Endothelial cell of umbilical vein (primary cell): ENCODE results near the gene SNX19. TPM values are rescaled to one million over a fixed set of nuclear protein-coding genes. Genes with fewer than 3 reads are reported as not detected.

Source experiments
- BruUV-seq: library from RNA; stranded (reverse); fragments of 400-500 nt; replicated peaks from 2 replicates; lab custom pipeline; 2021; lab: Mats Ljungman, UMichigan
- CTCF ChIA-PET: fragments of 300-600, 350-600 bp; sonication (Branson Sonifier 250); formaldehyde crosslinking; loops from one replicate; lab custom pipeline; 2021; ENCODE audit warnings: antibody characterized with exemption, inconsistent platforms; lab: Charles Lee
- POLR2A ChIA-PET: fragments of 300-600, 350-600 bp; sonication (Branson Sonifier 250); formaldehyde crosslinking; loops from one replicate; lab custom pipeline; 2021; ENCODE audit warnings: antibody characterized with exemption, inconsistent platforms; lab: Charles Lee
- DNase-seq: peaks from one replicate; pipeline ENCODE4 v3.0.0-alpha.2; 2011; ENCODE audit warnings: low read depth, low spot score
- FAIRE-seq: peaks from 2 replicates; lab custom pipeline; 2011; peaks lifted over from hg19 to GRCh38; lab: Jason Lieb, UNC
- H2AFZ ChIP-seq: 2 replicates; pipeline ENCODE4 v1.6.0; 2012; ENCODE audit warnings: low read depth, low read length, control low read depth, inconsistent platforms
- H3K27ac ChIP-seq: 2 replicates; pipeline ENCODE4 v1.5.1; 2011; ENCODE audit warnings: low read depth, mild to moderate bottlenecking, control low read depth, low read length, moderate library complexity; ENCODE audit not compliant: insufficient read depth
- H3K27me3 ChIP-seq, 2 experiments: 2 replicates each; pipeline versions ENCODE4 v1.6.0 to v1.6.1; 2011; ENCODE audit warnings: low read length in 2 of 2, mixed read lengths in 1 of 2; ENCODE audit not compliant: control insufficient read depth in 2 of 2, insufficient read depth in 2 of 2
- H3K36me3 ChIP-seq, 2 experiments: 2 replicates in 1 of 2; 3 replicates in 1 of 2; pipeline ENCODE4 v1.5.1; 2011; ENCODE audit warnings: low read length in 2 of 2, mild to moderate bottlenecking in 1 of 2, moderate library complexity in 1 of 2; ENCODE audit not compliant: control insufficient read depth in 2 of 2, insufficient read depth in 2 of 2; ENCODE audit errors: extremely low read depth in 1 of 2
- H3K4me1 ChIP-seq: 3 replicates; pipeline ENCODE4 v1.5.1; 2011; ENCODE audit warnings: mild to moderate bottlenecking, low read length; ENCODE audit not compliant: control insufficient read depth, insufficient read depth; ENCODE audit errors: extremely low read depth
- H3K4me2 ChIP-seq: 2 replicates; pipeline ENCODE4 v1.6.1; 2011; ENCODE audit warnings: low read length, control low read depth, mixed read lengths; ENCODE audit not compliant: insufficient read depth
- H3K4me3 ChIP-seq, 3 experiments: fragments of 200-600 bp in 1 of 3; sonication (generic), shearing (Covaris generic) in 1 of 3; replicated peaks in 1 of 3; 2 replicates each; pipeline ENCODE4 v1.5.1; 2011 to 2016; ENCODE audit warnings: control low read depth in 3 of 3, low read length in 3 of 3, mild to moderate bottlenecking in 2 of 3, inconsistent platforms in 1 of 3, low read depth in 1 of 3, moderate library complexity in 1 of 3; ENCODE audit not compliant: insufficient read depth in 1 of 3
- H3K79me2 ChIP-seq: 2 replicates; pipeline ENCODE4 v1.6.0; 2012; ENCODE audit warnings: low read length, inconsistent platforms; ENCODE audit not compliant: control insufficient read depth, insufficient read depth
- H3K9ac ChIP-seq: replicated peaks from 2 replicates; pipeline ENCODE3; 2011; ENCODE audit warnings: low read length, control low read depth; ENCODE audit not compliant: insufficient read depth; ENCODE audit errors: extremely low read depth
- H3K9me1 ChIP-seq: replicated peaks from 3 replicates; pipeline ENCODE4 v1.6.0; 2011; ENCODE audit warnings: mild to moderate bottlenecking, low read length; ENCODE audit not compliant: control insufficient read depth, insufficient read depth; ENCODE audit errors: extremely low read depth
- H3K9me3 ChIP-seq: replicated peaks from 2 replicates; pipeline ENCODE4 v1.5.1; 2012; ENCODE audit warnings: low read length, inconsistent platforms; ENCODE audit not compliant: control insufficient read depth, insufficient read depth
- H4K20me1 ChIP-seq: replicated peaks from 2 replicates; pipeline ENCODE3; 2011; ENCODE audit warnings: mild to moderate bottlenecking, low read length; ENCODE audit not compliant: control insufficient read depth, insufficient read depth; ENCODE audit errors: extremely low read depth
- CTCF ChIP-seq, 2 donors: IDR thresholded peaks; 1 replicate in 1 of 2; 2 replicates in 1 of 2; pipeline ENCODE4 v1.5.1; 2011; ENCODE audit warnings: low read length in 2 of 2, mild to moderate bottlenecking in 2 of 2, moderate library complexity in 2 of 2, control low read depth in 1 of 2, inconsistent platforms in 1 of 2, low read depth in 1 of 2; ENCODE audit not compliant: insufficient read depth in 1 of 2; ENCODE audit errors: extremely low read depth in 1 of 2
- EZH2 ChIP-seq: IDR thresholded peaks from 2 replicates; pipeline ENCODE4 v1.6.1; 2012; ENCODE audit warnings: borderline replicate concordance, low read depth, mild to moderate bottlenecking, moderate library complexity, low read length, inconsistent platforms; ENCODE audit not compliant: severe bottlenecking
- FOS ChIP-seq: IDR thresholded peaks from 2 replicates; pipeline ENCODE4 v1.6.1; 2011; ENCODE audit warnings: mild to moderate bottlenecking, low read length, moderate library complexity, borderline replicate concordance; ENCODE audit not compliant: insufficient read depth
- GATA2 ChIP-seq: IDR thresholded peaks from 2 replicates; pipeline ENCODE4 v1.7.0; 2011; ENCODE audit warnings: low read depth, mild to moderate bottlenecking, moderate library complexity, mixed read lengths, low read length; ENCODE audit not compliant: insufficient read length, insufficient read depth
- JUN ChIP-seq: IDR thresholded peaks from 2 replicates; pipeline ENCODE4 v1.6.1; 2011; ENCODE audit warnings: borderline replicate concordance, low read depth; ENCODE audit not compliant: insufficient read length, insufficient read depth
- MAX ChIP-seq: IDR thresholded peaks from 2 replicates; pipeline ENCODE4 v1.6.1; 2011; ENCODE audit not compliant: insufficient read depth, insufficient read length
- MYC ChIP-seq: IDR thresholded peaks from one replicate; pipeline ENCODE4 v1.6.1; 2011; ENCODE audit warnings: mild to moderate bottlenecking, low read depth, low read length
- POLR2A ChIP-seq: IDR thresholded peaks from 2 replicates; pipeline ENCODE4 v1.6.1; 2012; ENCODE audit warnings: low read depth, mild to moderate bottlenecking, control low read depth, low read length
- POLR2AphosphoS5 ChIP-seq: IDR thresholded peaks from 2 replicates; pipeline ENCODE4 v1.6.1; 2012; ENCODE audit warnings: low read depth, mild to moderate bottlenecking, control low read depth, low read length, moderate library complexity; ENCODE audit not compliant: insufficient read depth
- dilution Hi-C: fragments of 300-500 bp; cut with MboI; formaldehyde crosslinking; loops from one replicate; pipeline ENCODE4 v1.15.0; 2019; ENCODE audit warnings: low sequenced_read_pairs; ENCODE audit not compliant: extremely low pct_ligation_motif_present
- intact Hi-C: fragments of 100-400 bp; cut with micrococcal nuclease; formaldehyde crosslinking; loops from one replicate; pipeline ENCODE4 v1.10.0; 2022
- polyA plus RNA-seq, 4 experiments: library from polyadenylated mRNA; depleted of rRNA in 3 of 4; stranded (reverse) in 3 of 4; unstranded in 1 of 4; fragments of >200 nt; gene quantifications; 2 replicates each; pipeline versions ENCODE4 v1.2.1 to v1.2.3, GENCODE V29; 2011 to 2012; ENCODE audit warnings: missing spikeins in 1 of 4
- total RNA-seq: library from RNA; stranded (reverse); gene quantifications from 2 replicates; pipeline ENCODE4 v1.2.3, GENCODE V29; 2021

The SNX19 gene
- total and polyA plus RNA-seq, 2 donors (not counting 3 experiments of a cell fraction or from before 2014, with no cell fraction given), result 37.4 to 49.8 TPM

- TF ChIP-seq GATA2, result no peak
- Histone ChIP-seq H3K9ac (no peak overlapping the region), H3K9me1 (no peaks in the 10 kb centered on the region), H3K79me2 (no peaks in the 10 kb centered on the region), H3K4me3 (no peak overlapping the region), H3K27ac (no peak overlapping the region), H3K36me3 (no peaks in the 10 kb centered on the region), H3K4me2 (no peak overlapping the region), H3K4me1 (no peaks in the 10 kb centered on the region), H3K9me3 (no peaks in the 10 kb centered on the region), H3K27me3 (peaks cover 2 to 4% of the 10 kb centered on the region in 2 experiments), H4K20me1 (no peaks in the 10 kb centered on the region), H2AFZ (no peak overlapping the region)
- FAIRE-seq (no peak), DNase-seq (no peak)
- ChIA-PET CTCF (interaction anchor here (1.2 to 1.4 kb wide), 2 partner anchors 12 to 13 kb away, joined by 4 to 5 read pairs; no protein-coding TSS in a partner anchor), POLR2A (no interaction called here)
- dilution Hi-C loops, result no loop called here
- no TSS peak for BruUV-seq
- intact Hi-C loops, result no loop called here
Measured at GRCh38 chr11:130840679-130841078, 75.6 kb downstream of the SNX19 start.

- POLR2A ChIA-PET, result no interaction called here
Measured at GRCh38 chr11:130839981-130840666, 76.2 kb downstream of the SNX19 start.

More at GRCh38 chr11:130839981-130840666, 76.2 kb downstream of the SNX19 start:
- Histone ChIP-seq H4K20me1 (no peaks in the 10 kb centered on the region), H3K27me3 (peaks cover 2 to 5% of the 10 kb centered on the region in 2 experiments), H3K4me3 (no peak overlapping the region), H3K9me1 (no peaks in the 10 kb centered on the region), H2AFZ (no peak overlapping the region), H3K27ac (no peak overlapping the region), H3K9me3 (no peaks in the 10 kb centered on the region), H3K36me3 (no peaks in the 10 kb centered on the region), H3K4me2 (no peak overlapping the region), H3K9ac (no peak overlapping the region), H3K79me2 (no peaks in the 10 kb centered on the region), H3K4me1 (no peaks in the 10 kb centered on the region)
- intact Hi-C loops (no loop called here), dilution Hi-C loops (no loop called here)
- DNase-seq (no peak), FAIRE-seq (no peak)
- no TSS peak for BruUV-seq
- CTCF ChIA-PET, result interaction anchor here (0.8 to 1.4 kb wide), 2 partner anchors 11 to 29 kb away, joined by 3 to 4 read pairs; no protein-coding TSS in a partner anchor
- TF ChIP-seq FOS (no peak), POLR2A (no peak), POLR2AphosphoS5 (no peak), MYC (no peak), JUN (no peak), EZH2 (no peak), CTCF (IDR thresholded peaks at IDR 0.05; ENCODE audit: extremely low read depth in 1 of 2, insufficient read depth in 1 of 2, low read depth in 1 of 2, low read length in 2 of 2) (no peak), GATA2 (no peak), MAX (no peak)
